ENCODE results near the gene FRYL. TPM values are rescaled to one million over a fixed set of nuclear protein-coding genes. Genes with fewer than 3 reads are reported as not detected.

The FRYL gene
- total and polyA plus RNA-seq, 2 of the 8 experiments (the other 6 are each of a cell fraction or from before 2014, with no cell fraction given): 8.0 to 36.5 TPM

- TF ChIP-seq, protein P1, sequence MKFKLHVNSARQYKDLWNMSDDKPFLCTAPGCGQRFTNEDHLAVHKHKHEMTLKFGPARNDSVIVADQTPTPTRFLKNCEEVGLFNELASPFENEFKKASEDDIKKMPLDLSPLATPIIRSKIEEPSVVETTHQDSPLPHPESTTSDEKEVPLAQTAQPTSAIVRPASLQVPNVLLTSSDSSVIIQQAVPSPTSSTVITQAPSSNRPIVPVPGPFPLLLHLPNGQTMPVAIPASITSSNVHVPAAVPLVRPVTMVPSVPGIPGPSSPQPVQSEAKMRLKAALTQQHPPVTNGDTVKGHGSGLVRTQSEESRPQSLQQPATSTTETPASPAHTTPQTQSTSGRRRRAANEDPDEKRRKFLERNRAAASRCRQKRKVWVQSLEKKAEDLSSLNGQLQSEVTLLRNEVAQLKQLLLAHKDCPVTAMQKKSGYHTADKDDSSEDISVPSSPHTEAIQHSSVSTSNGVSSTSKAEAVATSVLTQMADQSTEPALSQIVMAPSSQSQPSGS (IDR thresholded peaks at IDR 0.05; ENCODE audit: low read length): no peak
Measured at GRCh38 chr4:48546336-48546735, 233.7 kb downstream of the FRYL start (continued).

Measured in H1 (cell line).